Activated CD8-positive, alpha-beta T cell treated with anti-CD3 and anti-CD28 coated beads for 36 hours (primary cell): Measurements from ENCODE around the gene NOL7. TPM values are rescaled to one million over a fixed set of nuclear protein-coding genes. Genes with fewer than 3 reads are reported as not detected.

Experiments used
- ATAC-seq: fragments of 200-7000 bp; cut with Tn5 transposase; one replicate; pipeline ENCODE4 v1.10.0; 2021; ENCODE audit warnings: mild to moderate bottlenecking, moderate library complexity
- CTCF ChIA-PET: fragments of 350-600 bp; sonication (Branson Sonifier 250); formaldehyde crosslinking; loops from one replicate; lab custom pipeline; 2021; ENCODE audit warnings: antibody characterized with exemption; lab: Charles Lee
- POLR2A ChIA-PET: fragments of 350-600 bp; sonication (Branson Sonifier 250); formaldehyde crosslinking; loops from one replicate; lab custom pipeline; 2021; ENCODE audit warnings: antibody characterized with exemption; lab: Charles Lee
- DNase-seq: peaks from one replicate; pipeline ENCODE4 v3.0.0-alpha.2; 2020
- H3K27ac Mint-ChIP-seq: one replicate; pipeline ENCODE4 v1.8.0; 2021; ENCODE audit warnings: mild to moderate bottlenecking, mixed read lengths
- H3K27me3 Mint-ChIP-seq: one replicate; pipeline ENCODE4 v1.8.0; 2021; ENCODE audit warnings: mixed read lengths
- H3K36me3 Mint-ChIP-seq: one replicate; pipeline ENCODE4 v1.8.0; 2021; ENCODE audit warnings: low read depth, mixed read lengths
- H3K4me1 Mint-ChIP-seq: one replicate; pipeline ENCODE4 v1.8.0; 2021; ENCODE audit warnings: low read depth, mixed read lengths
- H3K4me3 Mint-ChIP-seq: one replicate; pipeline ENCODE4 v1.8.0; 2021; ENCODE audit warnings: mild to moderate bottlenecking, moderate library complexity, mixed read lengths
- H3K9me3 Mint-ChIP-seq: one replicate; pipeline ENCODE4 v1.8.0; 2021; ENCODE audit warnings: mixed read lengths
- intact Hi-C: fragments of 100-400 bp; cut with micrococcal nuclease; formaldehyde crosslinking; loops from one replicate; pipeline ENCODE4 v1.10.0; 2022
- total RNA-seq, 2 experiments: library from RNA; stranded (reverse); gene quantifications; one replicate each; pipeline ENCODE4 v1.2.3, GENCODE V29; 2021
- TF ChIP-seq, protein P1 (sequence below): fragments of 200-600 bp; IDR thresholded peaks from one replicate; pipeline ENCODE4 v1.8.0; 2022; ENCODE audit warnings: antibody characterized with exemption, mild to moderate bottlenecking

NOL7 gene
- total RNA-seq, 2 experiments from 2014 or later, result 95.2 to 95.8 TPM

DNA sequence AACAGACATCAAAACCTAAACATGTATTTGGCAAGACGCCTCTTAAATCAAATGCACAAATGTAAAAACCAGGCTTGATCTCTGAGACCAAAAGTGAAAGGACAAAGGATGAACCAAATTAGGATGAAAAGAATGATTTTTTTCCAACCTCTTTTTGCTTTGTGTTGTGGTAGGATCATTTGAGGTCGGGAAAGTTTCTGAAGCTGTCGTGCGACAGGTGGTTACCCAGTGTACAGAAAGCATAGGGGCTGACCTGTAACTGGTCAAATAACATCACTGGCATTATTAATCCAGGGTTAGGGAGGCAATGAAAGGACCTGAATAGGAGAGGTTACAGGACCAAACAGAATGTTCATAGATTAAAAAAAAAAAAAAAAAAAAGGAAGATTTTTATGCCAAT, 18.1 kb upstream of the NOL7 start:
- DNase-seq (no peak), ATAC-seq (no peak)
- Mint-ChIP-seq H3K36me3 (peaks cover 21% of the 10 kb centered on the region), H3K9me3 (no peaks in the 10 kb centered on the region), H3K27me3 (no peaks in the 10 kb centered on the region), H3K4me1 (peaks cover 4% of the 10 kb centered on the region), H3K27ac (no peak overlapping the region), H3K4me3 (no peak overlapping the region)
- ChIA-PET CTCF (interaction anchor here (0.6 kb wide), 1 partner anchor 28 kb away, joined by 3 read pairs; no protein-coding TSS in a partner anchor), POLR2A (no interaction called here)
- TF ChIP-seq, protein P1, sequence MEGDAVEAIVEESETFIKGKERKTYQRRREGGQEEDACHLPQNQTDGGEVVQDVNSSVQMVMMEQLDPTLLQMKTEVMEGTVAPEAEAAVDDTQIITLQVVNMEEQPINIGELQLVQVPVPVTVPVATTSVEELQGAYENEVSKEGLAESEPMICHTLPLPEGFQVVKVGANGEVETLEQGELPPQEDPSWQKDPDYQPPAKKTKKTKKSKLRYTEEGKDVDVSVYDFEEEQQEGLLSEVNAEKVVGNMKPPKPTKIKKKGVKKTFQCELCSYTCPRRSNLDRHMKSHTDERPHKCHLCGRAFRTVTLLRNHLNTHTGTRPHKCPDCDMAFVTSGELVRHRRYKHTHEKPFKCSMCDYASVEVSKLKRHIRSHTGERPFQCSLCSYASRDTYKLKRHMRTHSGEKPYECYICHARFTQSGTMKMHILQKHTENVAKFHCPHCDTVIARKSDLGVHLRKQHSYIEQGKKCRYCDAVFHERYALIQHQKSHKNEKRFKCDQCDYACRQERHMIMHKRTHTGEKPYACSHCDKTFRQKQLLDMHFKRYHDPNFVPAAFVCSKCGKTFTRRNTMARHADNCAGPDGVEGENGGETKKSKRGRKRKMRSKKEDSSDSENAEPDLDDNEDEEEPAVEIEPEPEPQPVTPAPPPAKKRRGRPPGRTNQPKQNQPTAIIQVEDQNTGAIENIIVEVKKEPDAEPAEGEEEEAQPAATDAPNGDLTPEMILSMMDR, result no peak
- intact Hi-C loops, result no loop called here

DNA sequence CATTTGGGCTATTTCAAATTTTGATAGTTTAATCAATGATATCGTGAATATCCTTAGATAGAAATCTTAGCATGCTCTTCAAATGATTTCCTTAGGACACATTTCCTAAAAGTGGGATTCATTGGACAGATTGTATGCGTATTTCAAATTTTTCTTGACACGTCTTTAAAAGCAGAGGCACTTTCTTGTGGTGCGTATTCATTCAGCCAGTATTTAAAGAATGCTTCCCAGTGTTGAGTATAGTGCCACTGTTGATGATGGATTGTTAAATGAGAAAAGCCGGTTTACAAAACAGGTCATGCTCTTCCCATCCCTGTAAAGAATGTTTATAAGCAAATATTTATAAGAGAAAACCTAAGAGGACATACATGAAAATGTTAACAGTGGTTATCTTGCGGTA, 15.1 kb upstream of the NOL7 start:
- Mint-ChIP-seq H3K36me3 (peaks cover 22% of the 10 kb centered on the region), H3K4me3 (no peak overlapping the region), H3K27me3 (no peaks in the 10 kb centered on the region), H3K4me1 (peaks cover 4% of the 10 kb centered on the region), H3K27ac (no peak overlapping the region), H3K9me3 (no peaks in the 10 kb centered on the region)
- POLR2A ChIA-PET, result no interaction called here
- intact Hi-C loops, result no loop called here
- ATAC-seq, result no peak
- CTCF ChIA-PET, result no interaction called here
- DNase-seq, result no peak
- TF ChIP-seq, protein P1, result no peak

DNA sequence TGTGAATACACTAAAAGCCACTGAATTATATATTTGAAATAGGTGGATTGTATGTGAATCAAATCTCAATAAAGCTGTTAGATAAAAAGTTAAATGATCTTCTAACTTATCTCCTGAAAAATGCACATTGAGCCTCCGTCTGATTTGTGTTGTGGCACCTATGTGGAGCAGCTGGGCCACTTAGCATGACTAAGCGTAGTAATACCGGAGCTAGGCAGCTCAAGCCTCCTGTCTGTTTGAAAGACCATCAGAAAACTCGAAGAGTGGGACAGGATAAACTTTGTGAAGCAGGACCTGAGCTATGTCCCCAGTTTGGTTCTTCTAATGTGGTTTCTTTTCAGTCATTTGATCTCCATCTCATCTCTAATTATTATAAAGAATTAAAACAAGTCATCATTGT, 11.0 kb upstream of the NOL7 start:
- intact Hi-C loops, result no loop called here
- Mint-ChIP-seq H3K4me1 (no peaks in the 10 kb centered on the region), H3K27me3 (no peaks in the 10 kb centered on the region), H3K27ac (no peak overlapping the region), H3K9me3 (no peaks in the 10 kb centered on the region), H3K36me3 (peaks cover 20% of the 10 kb centered on the region), H3K4me3 (no peak overlapping the region)
- ATAC-seq (no peak), DNase-seq (no peak)
- TF ChIP-seq, protein P1, result no peak
- POLR2A ChIA-PET, result interaction anchor here (1.0 kb wide), 1 partner anchor 13 kb away, joined by 3 read pairs; no protein-coding TSS in a partner anchor
- CTCF ChIA-PET, result interaction anchor here (1.2 to 2.7 kb wide), 4 partner anchors 11 to 31 kb away, joined by 3 to 8 read pairs (median 6); partner anchors contain the start of genes NOL7 and SIRT5

DNA sequence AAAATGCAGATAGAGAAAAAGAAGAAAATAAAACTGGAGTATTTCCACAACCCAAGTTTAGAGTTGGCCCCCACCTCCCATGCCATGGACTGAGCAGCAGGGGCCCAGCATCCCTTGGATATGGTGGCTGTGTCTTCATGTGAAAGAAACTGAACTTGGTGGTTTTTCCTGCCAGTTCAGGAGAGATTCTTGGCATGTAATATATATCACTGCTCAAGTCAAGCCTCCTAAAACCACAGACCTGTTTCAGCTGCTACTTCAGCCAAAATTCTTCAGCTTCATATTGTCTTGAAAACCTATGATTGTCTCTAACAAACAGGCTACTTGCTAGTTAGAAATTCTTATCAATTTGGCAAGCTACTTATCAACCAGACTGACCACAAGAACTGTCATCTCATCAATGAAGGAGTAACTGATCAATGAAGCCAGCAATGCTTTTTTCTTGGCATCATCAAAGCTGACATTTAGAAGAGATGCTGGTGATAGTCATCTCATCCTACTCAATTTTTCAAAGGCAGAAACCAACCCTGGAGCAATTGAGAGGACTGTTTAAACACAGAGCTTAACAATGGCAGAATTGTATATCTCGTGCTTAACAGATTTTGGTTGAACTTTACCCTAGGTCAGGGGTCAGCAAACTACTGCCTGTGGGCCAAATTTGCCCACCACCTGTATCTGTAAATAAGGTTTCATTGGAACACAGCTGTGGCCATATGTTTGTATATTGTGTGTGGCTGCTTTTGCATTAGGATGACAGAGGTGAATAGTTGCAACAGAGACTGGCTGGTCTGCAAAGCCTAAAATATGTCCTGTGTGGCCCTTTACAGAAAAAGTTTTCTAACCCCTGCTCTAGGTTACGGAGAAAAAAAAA, 10.4 kb upstream of the NOL7 start:
- ChIA-PET CTCF (interaction anchor here (1.2 to 2.7 kb wide), 5 partner anchors 10 to 31 kb away, joined by 3 to 8 read pairs (median 5); partner anchors contain the start of genes NOL7 and SIRT5), POLR2A (interaction anchor here (1.0 kb wide), 1 partner anchor 13 kb away, joined by 3 read pairs; no protein-coding TSS in a partner anchor)
- no peak for ATAC-seq
- intact Hi-C loops, result no loop called here
- Mint-ChIP-seq H3K9me3 (no peaks in the 10 kb centered on the region), H3K4me3 (no peak overlapping the region), H3K27ac (no peak overlapping the region), H3K36me3 (peaks cover 16% of the 10 kb centered on the region), H3K27me3 (no peaks in the 10 kb centered on the region), H3K4me1 (no peaks in the 10 kb centered on the region)
- TF ChIP-seq, protein P1, result no peak
- no peak for DNase-seq

DNA sequence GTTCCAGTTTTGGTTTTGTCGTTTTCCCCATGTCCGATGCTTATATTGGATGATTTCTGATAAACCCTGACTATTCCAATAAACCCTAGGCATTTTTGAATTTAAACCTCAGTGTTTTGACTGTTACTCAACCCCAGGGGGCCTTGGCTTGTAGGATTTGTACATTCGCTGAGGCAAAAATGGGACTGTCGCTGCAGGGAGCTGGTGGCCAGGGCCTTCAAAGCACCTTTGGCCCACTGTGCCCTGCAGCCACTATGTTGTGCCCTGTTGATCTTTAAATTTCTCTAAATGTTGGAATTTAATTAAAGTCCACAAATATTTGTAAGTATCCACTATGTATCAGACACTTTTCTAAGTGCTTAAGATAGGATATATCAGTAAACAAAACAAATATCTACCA, 9.5 kb upstream of the NOL7 start:
- intact Hi-C loops, result no loop called here
- no peaks in the 10 kb centered on the region for H3K9me3 Mint-ChIP-seq
- no peaks in the 10 kb centered on the region for H3K27me3 Mint-ChIP-seq
- ATAC-seq (no peak), DNase-seq (no peak)
- no peaks in the 10 kb centered on the region for H3K4me1 Mint-ChIP-seq
- no peak overlapping the region for H3K27ac Mint-ChIP-seq
- ChIA-PET CTCF (interaction anchor here (1.3 to 2.7 kb wide), 4 partner anchors 9 to 31 kb away, joined by 4 to 8 read pairs (median 6); partner anchors contain the start of genes NOL7 and SIRT5), POLR2A (no interaction called here)
- H3K4me3 Mint-ChIP-seq, result no peak overlapping the region
- TF ChIP-seq, protein P1, result no peak
- peaks cover 16% of the 10 kb centered on the region for H3K36me3 Mint-ChIP-seq
